ENCODE data around the gene SPG21. TPM values are rescaled to one million over a fixed set of nuclear protein-coding genes. Genes with fewer than 3 reads are reported as not detected.
A peak's percentile ranks its signal among the peaks of the same experiment; 100 is the strongest.

The SPG21 gene
- total and polyA plus RNA-seq, 2 of the 8 experiments (the other 6 are each of a cell fraction or from before 2014, with no cell fraction given), result 67.3 to 72.7 TPM

GRCh38 chr15:65029736-65030208 is 40.1 kb upstream of the SPG21 start:
- Histone ChIP-seq H3K79me2 (ENCODE audit: control insufficient read depth in 1 of 2, insufficient read depth in 2 of 2, low read length in 2 of 2) (peaks cover 0 to 7% of the 10 kb centered on the region in 2 experiments; a peak in 1 of 4 replicates), H3K79me1 (ENCODE audit: low read depth, low read length) (peaks cover 5% of the 10 kb centered on the region; the same call in 1 of the 2 replicates), H2AK5ac (ENCODE audit: low read depth, low read length) (no peak overlapping the region), H3K4ac (replicated peaks; ENCODE audit: insufficient read length, low read depth, low read length) (no peak overlapping the region), H3K14ac (ENCODE audit: insufficient read length) (no peak overlapping the region), H3K27me3 (replicated peaks in 1 of 4; ENCODE audit: control insufficient read depth in 3 of 4, extremely low read depth in 1 of 4, insufficient read depth in 3 of 4, low read length in 3 of 4) (no peaks in the 10 kb centered on the region), H3K4me3 (ENCODE audit: extremely low read depth in 1 of 4, insufficient read depth in 2 of 4, low read depth in 3 of 4, low read length in 4 of 4) (peak overlapping the region in 3 of 4 experiments; percentile 75 to 93 (median 91); a peak in 3 of 8 replicates), H3K9me3 (ENCODE audit: insufficient read depth in 2 of 2, low read depth in 1 of 2, low read length in 1 of 2) (no peaks in the 10 kb centered on the region), H3K4me1 (replicated peaks in 1 of 4; ENCODE audit: control insufficient read depth in 3 of 4, insufficient read depth in 4 of 4, low read length in 3 of 4) (peaks cover 0 to 2% (median 0%) of the 10 kb centered on the region in 4 experiments; a peak in 1 of 7 replicates), H2BK12ac (ENCODE audit: low read depth, low read length) (no peak overlapping the region), H3K56ac (replicated peaks; ENCODE audit: insufficient read length, low read depth, low read length) (no peak overlapping the region), H2AFZ (ENCODE audit: low read length) (no peak overlapping the region), H4K20me1 (replicated peaks in 1 of 2; ENCODE audit: control insufficient read depth in 1 of 2, insufficient read depth in 2 of 2, low read length in 2 of 2) (peaks cover 0 to 1% of the 10 kb centered on the region in 2 experiments), H2BK120ac (replicated peaks; ENCODE audit: low read depth, low read length) (no peak overlapping the region), H4K5ac (ENCODE audit: insufficient read length, low read depth, low read length) (no peak overlapping the region), H2BK5ac (ENCODE audit: low read depth, low read length) (no peak overlapping the region), H2BK15ac (ENCODE audit: low read length) (no peak overlapping the region), H3K23ac (ENCODE audit: insufficient read length) (no peak overlapping the region), H4K8ac (ENCODE audit: extremely low read depth, insufficient read depth, low read length) (peak overlapping the region; percentile 45; the same call in 1 of the 2 replicates), H2BK20ac (ENCODE audit: low read length) (no peak overlapping the region), H3K36me3 (ENCODE audit: control insufficient read depth in 2 of 4, insufficient read depth in 4 of 4, low read length in 3 of 4) (peaks cover 0 to 13% (median 2%) of the 10 kb centered on the region in 4 experiments; a peak in 5 of 8 replicates), H4K91ac (replicated peaks; ENCODE audit: insufficient read length, low read length) (no peak overlapping the region), H3K9ac (replicated peaks in 1 of 4; ENCODE audit: extremely low read depth in 1 of 4, low read depth in 3 of 4, low read length in 3 of 4) (no peak overlapping the region), H3K18ac (ENCODE audit: extremely low read depth, low read length) (no peak overlapping the region), H3K4me2 (ENCODE audit: insufficient read depth in 1 of 2, low read depth in 2 of 2, low read length in 2 of 2) (peak overlapping the region in 1 of 2 experiments; percentile 88; a peak in 1 of 4 replicates), H3K27ac (ENCODE audit: low read depth, low read length) (no peak overlapping the region), H3K23me2 (ENCODE audit: low read depth, low read length) (no peaks in the 10 kb centered on the region; the same call in 1 of the 2 replicates)
- CTCF ChIA-PET (ENCODE audit: partially characterized antibody), result interaction anchor here (0.8 to 2.3 kb wide), 2 partner anchors 10 to 57 kb away, joined by 3 to 7 read pairs; no protein-coding TSS in a partner anchor
- no peak for DNase-seq (ENCODE audit: low read depth in 1 of 2, low spot score in 2 of 2)
- TF ChIP-seq ASH2L (IDR thresholded peaks at IDR 0.05; ENCODE audit: low read length) (no peak), HDAC6 (IDR thresholded peaks at IDR 0.05; ENCODE audit: low read depth, low read length) (no peak), SIX5 (IDR thresholded peaks at IDR 0.05; ENCODE audit: low read depth, low read length) (no peak), EZH2 (IDR thresholded peaks at IDR 0.05; ENCODE audit: low read depth, low read length, severe bottlenecking) (no peak), TBP (IDR thresholded peaks at IDR 0.05; ENCODE audit: low read depth, low read length) (no peak), EGR1 (IDR thresholded peaks at IDR 0.05; ENCODE audit: borderline replicate concordance, low read depth, low read length) (no peak), RBBP5 (IDR thresholded peaks at IDR 0.05; ENCODE audit: borderline replicate concordance, low read depth, low read length) (no peak), KDM4A (IDR thresholded peaks at IDR 0.05; ENCODE audit: low read depth, low read length, severe bottlenecking) (no peak), YY1 (IDR thresholded peaks at IDR 0.05; ENCODE audit: low read depth, low read length) (no peak), POU5F1 (IDR thresholded peaks at IDR 0.05; ENCODE audit: low read depth, low read length) (no peak), BCL11A (IDR thresholded peaks at IDR 0.05; ENCODE audit: low read depth in 2 of 2, low read length in 2 of 2) (no peak), ZNF274 (IDR thresholded peaks at IDR 0.05; ENCODE audit: borderline replicate concordance, extremely low read depth, low read length) (no peak), CEBPB (IDR thresholded peaks at IDR 0.05; ENCODE audit: low read depth, low read length) (no peak), SUZ12 (IDR thresholded peaks at IDR 0.05; ENCODE audit: low read length) (no peak)
- POLR2A ChIA-PET (ENCODE audit: partially characterized antibody), result interaction anchor here (0.6 to 1.4 kb wide), 3 partner anchors 11 to 268 kb away, joined by 3 to 4 read pairs (median 3); no protein-coding TSS in a partner anchor
- no peak for FAIRE-seq
- WGBS, 2 experiments (ENCODE audit: extremely low coverage in 1 of 2, insufficient coverage in 1 of 2, insufficient read length in 1 of 2, insufficient replicate concordance in 2 of 2, low coverage in 1 of 2, low lambda C conversion rate in 2 of 2, missing lambda C conversion rate in 1 of 2), result 66% methylated on average over 12 of the region's 12 CpGs; no CpG with 5 or more reads in 1 of the 2 experiments

All from H1 (cell line).